ENCODE results near the gene TUSC2. TPM values are rescaled to one million over a fixed set of nuclear protein-coding genes. Genes with fewer than 3 reads are reported as not detected.

Gene TUSC2
- total and polyA plus RNA-seq, 2 of the 13 experiments (the other 11 are each of a cell fraction or from before 2014, with no cell fraction given) = 36.7 to 39.1 TPM

- TF ChIP-seq SNRNP70 (IDR thresholded peaks at IDR 0.05; ENCODE audit: low read depth, low read length) (no peak), HDAC2 (CRISPR knock-in tag; IDR thresholded peaks at IDR 0.05) (peak; percentile 61; the same call in 1 of the 2 replicates), ZMAT5 (CRISPR knock-in tag; IDR thresholded peaks at IDR 0.05; ENCODE audit: borderline replicate concordance, low read depth) (no peak), PCBP2 (optimal IDR thresholded peaks at IDR 0.05; ENCODE audit: low read depth, low read length, poor library complexity, severe bottlenecking) (no peak), MED13 (CRISPR knock-in tag; IDR thresholded peaks at IDR 0.05) (no peak; the same call in 1 of the 2 replicates), ZKSCAN8 (CRISPR knock-in tag; IDR thresholded peaks at IDR 0.05; ENCODE audit: borderline replicate concordance) (no peak; the same call in 1 of the 2 replicates), KMT2B (CRISPR knock-in tag; IDR thresholded peaks at IDR 0.05) (peak; percentile 7; the same call in 1 of the 2 replicates), PHB2 (IDR thresholded peaks at IDR 0.05; ENCODE audit: partially characterized antibody) (no peak), ZNF607 (CRISPR knock-in tag; IDR thresholded peaks at IDR 0.05; ENCODE audit: borderline replicate concordance) (peak; percentile 78), ZBTB33 (CRISPR knock-in tag; IDR thresholded peaks at IDR 0.05) (peak; percentile 42; the same call in 1 of the 2 replicates), ZNF20 (CRISPR knock-in tag; IDR thresholded peaks at IDR 0.05) (no peak), JUND (CRISPR knock-in tag; IDR thresholded peaks at IDR 0.05) (peak; percentile 43; the same call in 1 of the 2 replicates), RFX5 (IDR thresholded peaks at IDR 0.05; ENCODE audit: low read depth, low read length) (no peak), HIC2 (CRISPR knock-in tag; IDR thresholded peaks at IDR 0.05; ENCODE audit: low read depth) (peak; percentile 15; the same call in 1 of the 2 replicates), MXD1 (CRISPR knock-in tag; IDR thresholded peaks at IDR 0.05) (peak; percentile 91), MEIS1 (CRISPR knock-in tag; IDR thresholded peaks at IDR 0.05; ENCODE audit: borderline replicate concordance) (peak; percentile 88; the same call in 1 of the 2 replicates), ZNF652 (CRISPR knock-in tag; IDR thresholded peaks at IDR 0.05; ENCODE audit: borderline replicate concordance, low read depth) (no peak), ZBTB14 (CRISPR knock-in tag; IDR thresholded peaks at IDR 0.05) (peak; percentile 91), NAIF1 (CRISPR knock-in tag; IDR thresholded peaks at IDR 0.05; ENCODE audit: borderline replicate concordance) (peak; percentile 65; the same call in 1 of the 2 replicates), HCFC1 (IDR thresholded peaks at IDR 0.05; ENCODE audit: low read depth, low read length) (peak; percentile 26; the same call in 1 of the 2 replicates), MYC (CRISPR knock-in tag; IDR thresholded peaks at IDR 0.05; ENCODE audit: borderline replicate concordance) (peak; percentile 97), FOXJ3 (CRISPR knock-in tag; IDR thresholded peaks at IDR 0.05; ENCODE audit: borderline replicate concordance) (peak; percentile 9; the same call in 1 of the 2 replicates), TBX2 (CRISPR knock-in tag; IDR thresholded peaks at IDR 0.05; ENCODE audit: borderline replicate concordance) (peak; percentile 62), ZFP62 (CRISPR knock-in tag; IDR thresholded peaks at IDR 0.05) (no peak), ZSCAN30 (CRISPR knock-in tag; IDR thresholded peaks at IDR 0.05) (no peak)
Measured at GRCh38 chr3:50337175-50337861, 9.3 kb upstream of the TUSC2 start (continued).

Data from HepG2 (cell line).